Thyroid gland (tissue), 4 donors: ENCODE results near the gene TPD52L2. TPM values are rescaled to one million over a fixed set of nuclear protein-coding genes. Genes with fewer than 3 reads are reported as not detected.

Source experiments
- DNase-seq, 2 donors: peaks; one replicate each; pipeline ENCODE4 v3.0.0-alpha.2; 2019
- H3K27ac ChIP-seq, 3 donors: fragments of 200-600 bp; sonication (generic); 1 replicate in 2 of 3; 2 replicates in 1 of 3; pipeline ENCODE4 v1.5.1; 2016 to 2019; ENCODE audit warnings: mild to moderate bottlenecking in 1 of 3, moderate library complexity in 1 of 3
- H3K27me3 ChIP-seq: fragments of 200-600 bp; sonication (generic); one replicate; pipeline ENCODE4 v1.5.1; 2019
- H3K36me3 ChIP-seq, 2 donors: fragments of 200-600 bp; sonication (generic); one replicate each; pipeline ENCODE4 v1.5.1; 2016 to 2019
- H3K4me1 ChIP-seq, 2 donors: fragments of 200-600 bp; sonication (generic); one replicate each; pipeline ENCODE4 v1.5.1; 2017 to 2019
- H3K4me3 ChIP-seq, 3 donors: fragments of 200-600 bp; sonication (generic); replicated peaks in 1 of 3; 1 replicate in 2 of 3; 2 replicates in 1 of 3; pipeline ENCODE4 v1.5.1; 2016; ENCODE audit warnings: mild to moderate bottlenecking in 1 of 3
- H3K9me3 ChIP-seq: fragments of 200-600 bp; sonication (generic); one replicate; pipeline ENCODE4 v1.5.1; 2017
- CTCF ChIP-seq, 6 experiments: fragments of 200-600 bp in 3 of 6; fragments of 450-650 bp in 3 of 6; sonication (generic) in 3 of 6; IDR thresholded peaks; one replicate each; pipeline ENCODE4 v1.5.1; 2016 to 2019; ENCODE audit warnings: antibody characterized with exemption in 6 of 6, mild to moderate bottlenecking in 2 of 6, inconsistent platforms in 1 of 6, moderate library complexity in 1 of 6
- POLR2A ChIP-seq, 2 donors: fragments of 450-650 bp; IDR thresholded peaks; one replicate each; pipeline ENCODE4 v1.6.1; 2017; ENCODE audit warnings: antibody characterized with exemption in 2 of 2, mild to moderate bottlenecking in 2 of 2, moderate library complexity in 1 of 2
- WGBS, 2 donors: methylation state at CpG; one replicate each; pipeline ENCODE4 v1.1.5; 2017; 5-methylcytosine and 5-hydroxymethylcytosine counted together
- intact Hi-C: fragments of 100-400 bp; cut with DNase I; formaldehyde crosslinking; loops from one replicate; pipeline ENCODE4 v1.15.1; 2023
- total RNA-seq, 4 donors: library from RNA; depleted of rRNA; stranded (reverse); fragments of >200 nt; gene quantifications; one replicate each; pipeline ENCODE4 v1.2.3, GENCODE V29; 2016

TPD52L2 gene
- total RNA-seq, 4 donors from 2014 or later = 69.4 to 93.3 (median 89.6) TPM

- intact Hi-C loops = no loop called here
- H3K4me3 ChIP-seq = no peak overlapping the region
- H3K27me3 ChIP-seq = no peaks in the 10 kb centered on the region
- H3K9me3 ChIP-seq = no peaks in the 10 kb centered on the region
- whole genome bisulfite sequencing, 2 donors = 80 to 84% methylated on average over 12 to 15 of the region's 15 CpGs
- H3K4me1 ChIP-seq = peaks cover 13 to 17% of the 10 kb centered on the region in 2 donors
- no peak overlapping the region for H3K27ac ChIP-seq
- TF ChIP-seq CTCF (IDR thresholded peaks at IDR 0.05) (no peak), POLR2A (IDR thresholded peaks at IDR 0.05) (no peak)
- DNase-seq = no peak
- H3K36me3 ChIP-seq = no peaks in the 10 kb centered on the region
Measured at GRCh38 chr20:63822276-63822696, 42.8 kb upstream of the TPD52L2 start.

- Histone ChIP-seq H3K27me3 (no peaks in the 10 kb centered on the region), H3K36me3 (no peaks in the 10 kb centered on the region), H3K4me1 (peaks cover 24 to 31% of the 10 kb centered on the region in 2 donors), H3K27ac (no peak overlapping the region), H3K9me3 (no peaks in the 10 kb centered on the region), H3K4me3 (no peak overlapping the region)
- TF ChIP-seq POLR2A (IDR thresholded peaks at IDR 0.05) (no peak), CTCF (IDR thresholded peaks at IDR 0.05) (no peak)
- 64 to 73% methylated on average over 12 of the region's 12 CpGs for WGBS, 2 donors
- intact Hi-C loops = no loop called here
- DNase-seq = no peak
Measured at GRCh38 chr20:63823691-63824311, 41.3 kb upstream of the TPD52L2 start.

- 56 to 70% methylated on average over 25 of the region's 25 CpGs for WGBS, 2 donors
- TF ChIP-seq POLR2A (IDR thresholded peaks at IDR 0.05) (no peak), CTCF (IDR thresholded peaks at IDR 0.05) (no peak)
- Histone ChIP-seq H3K4me1 (peaks cover 33 to 40% of the 10 kb centered on the region in 2 donors), H3K4me3 (no peak overlapping the region), H3K9me3 (no peaks in the 10 kb centered on the region), H3K27ac (peak overlapping the region; percentile 19 to 62 (median 36)), H3K36me3 (no peaks in the 10 kb centered on the region), H3K27me3 (no peaks in the 10 kb centered on the region)
- peak; percentile 78 to 80 for DNase-seq
- intact Hi-C loops = loop anchor here (5.0 kb wide), 1 partner anchor 37 kb away; the partner anchor contains the start of gene ABHD16B
Measured at GRCh38 chr20:63825331-63826118, 39.5 kb upstream of the TPD52L2 start.

- TF ChIP-seq POLR2A (IDR thresholded peaks at IDR 0.05) = no peak
- no peak for TF ChIP-seq CTCF (IDR thresholded peaks at IDR 0.05)
- DNase-seq = no peak
- no peak overlapping the region for H3K4me3 ChIP-seq
- intact Hi-C loops = loop anchor here (5.0 kb wide), 1 partner anchor 36 kb away; the partner anchor contains the start of gene ABHD16B
- no peak overlapping the region for H3K27ac ChIP-seq
- peaks cover 33 to 40% of the 10 kb centered on the region in 2 donors for H3K4me1 ChIP-seq
- no peaks in the 10 kb centered on the region for H3K27me3 ChIP-seq
- no peaks in the 10 kb centered on the region for H3K9me3 ChIP-seq
- H3K36me3 ChIP-seq = no peaks in the 10 kb centered on the region
- WGBS, 2 donors = 80 to 85% methylated on average over 6 to 13 of the region's 13 CpGs
Measured at GRCh38 chr20:63826753-63827152, 38.3 kb upstream of the TPD52L2 start.

GRCh38 chr20:63828124-63828523 lies 36.9 kb upstream of the TPD52L2 start:
- H3K27ac ChIP-seq = peak overlapping the region; percentile 41 to 59 (median 45)
- intact Hi-C loops = loop anchor here (5.0 kb wide), 1 partner anchor 34 kb away; the partner anchor contains the start of gene ABHD16B

More at GRCh38 chr20:63828124-63828523, 36.9 kb upstream of the TPD52L2 start:
- no peaks in the 10 kb centered on the region for H3K9me3 ChIP-seq
- peaks cover 33 to 42% of the 10 kb centered on the region in 2 donors for H3K4me1 ChIP-seq
- no peak overlapping the region for H3K4me3 ChIP-seq
- no peaks in the 10 kb centered on the region for H3K27me3 ChIP-seq
- 63 to 94% methylated on average over 8 of the region's 8 CpGs for WGBS, 2 donors
- DNase-seq = no peak
- no peaks in the 10 kb centered on the region for H3K36me3 ChIP-seq
- no peak for TF ChIP-seq CTCF (IDR thresholded peaks at IDR 0.05)
- TF ChIP-seq POLR2A (IDR thresholded peaks at IDR 0.05) = no peak
